GM12801 (cell line): ENCODE measurements around the gene KAT2A.

Source experiments
- TF ChIP-seq, protein P1 (sequence below): IDR thresholded peaks from one replicate; pipeline ENCODE4 v1.5.1; 2011; ENCODE audit warnings: control low read depth; ENCODE audit not compliant: insufficient read length; ENCODE audit errors: extremely low read depth

KAT2A gene

DNA sequence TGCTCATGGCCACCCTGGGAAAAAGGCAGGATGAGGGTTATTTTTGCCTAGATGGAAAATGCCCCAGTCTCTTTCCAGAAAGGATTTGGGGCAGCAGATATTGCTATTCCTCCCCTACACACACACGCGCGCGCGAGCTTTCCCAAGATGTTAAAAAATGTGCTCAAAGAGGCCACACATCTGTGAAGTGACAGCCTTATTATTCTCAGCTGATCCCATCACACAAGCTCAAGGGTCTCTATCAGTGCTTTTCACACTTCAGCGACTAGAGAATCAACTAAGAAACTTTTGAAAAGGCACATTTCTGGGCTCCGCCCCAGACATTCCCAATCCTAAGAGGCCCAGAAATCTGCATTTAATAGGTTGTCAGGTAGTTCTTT is 39.4 kb upstream of the KAT2A start:
- TF ChIP-seq, protein P1, sequence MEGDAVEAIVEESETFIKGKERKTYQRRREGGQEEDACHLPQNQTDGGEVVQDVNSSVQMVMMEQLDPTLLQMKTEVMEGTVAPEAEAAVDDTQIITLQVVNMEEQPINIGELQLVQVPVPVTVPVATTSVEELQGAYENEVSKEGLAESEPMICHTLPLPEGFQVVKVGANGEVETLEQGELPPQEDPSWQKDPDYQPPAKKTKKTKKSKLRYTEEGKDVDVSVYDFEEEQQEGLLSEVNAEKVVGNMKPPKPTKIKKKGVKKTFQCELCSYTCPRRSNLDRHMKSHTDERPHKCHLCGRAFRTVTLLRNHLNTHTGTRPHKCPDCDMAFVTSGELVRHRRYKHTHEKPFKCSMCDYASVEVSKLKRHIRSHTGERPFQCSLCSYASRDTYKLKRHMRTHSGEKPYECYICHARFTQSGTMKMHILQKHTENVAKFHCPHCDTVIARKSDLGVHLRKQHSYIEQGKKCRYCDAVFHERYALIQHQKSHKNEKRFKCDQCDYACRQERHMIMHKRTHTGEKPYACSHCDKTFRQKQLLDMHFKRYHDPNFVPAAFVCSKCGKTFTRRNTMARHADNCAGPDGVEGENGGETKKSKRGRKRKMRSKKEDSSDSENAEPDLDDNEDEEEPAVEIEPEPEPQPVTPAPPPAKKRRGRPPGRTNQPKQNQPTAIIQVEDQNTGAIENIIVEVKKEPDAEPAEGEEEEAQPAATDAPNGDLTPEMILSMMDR: no peak

DNA sequence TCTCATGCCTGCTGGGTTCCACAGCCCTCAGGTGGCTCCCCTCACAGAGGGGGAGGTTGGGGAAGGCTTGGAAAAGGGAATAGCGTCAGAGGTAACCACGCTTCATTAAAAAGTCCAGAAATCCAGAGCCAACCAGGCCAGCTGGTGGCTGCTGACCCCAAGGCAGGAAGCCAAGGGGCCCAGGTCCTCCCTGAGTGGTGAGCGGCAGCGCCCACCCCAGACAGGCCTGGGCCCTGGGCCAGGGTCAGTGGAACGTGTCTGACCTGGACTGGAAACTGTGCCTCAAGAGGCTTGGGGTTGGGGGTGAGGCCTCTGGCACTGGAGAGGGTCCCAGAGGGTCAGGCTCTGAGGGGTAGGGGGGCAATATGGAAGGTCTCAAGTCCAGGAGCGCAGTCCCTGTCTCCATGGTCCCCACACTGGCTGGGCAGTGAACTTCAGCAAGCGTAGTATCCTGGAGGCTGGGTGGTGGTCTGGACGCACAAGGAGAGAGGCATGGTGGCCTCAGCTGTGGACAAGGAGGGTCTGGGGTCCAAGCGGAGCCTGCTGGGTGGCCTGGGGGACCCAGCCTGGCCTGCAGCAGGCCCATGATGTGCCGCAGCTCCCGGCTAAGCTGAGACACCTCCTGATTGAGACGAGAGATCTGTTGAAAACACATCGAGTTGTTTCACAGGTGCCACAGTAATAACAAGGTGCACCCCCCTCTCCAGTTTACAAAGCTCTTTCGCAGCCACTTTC is 38.8 kb upstream of the KAT2A start:
- TF ChIP-seq, protein P1: no peak

DNA sequence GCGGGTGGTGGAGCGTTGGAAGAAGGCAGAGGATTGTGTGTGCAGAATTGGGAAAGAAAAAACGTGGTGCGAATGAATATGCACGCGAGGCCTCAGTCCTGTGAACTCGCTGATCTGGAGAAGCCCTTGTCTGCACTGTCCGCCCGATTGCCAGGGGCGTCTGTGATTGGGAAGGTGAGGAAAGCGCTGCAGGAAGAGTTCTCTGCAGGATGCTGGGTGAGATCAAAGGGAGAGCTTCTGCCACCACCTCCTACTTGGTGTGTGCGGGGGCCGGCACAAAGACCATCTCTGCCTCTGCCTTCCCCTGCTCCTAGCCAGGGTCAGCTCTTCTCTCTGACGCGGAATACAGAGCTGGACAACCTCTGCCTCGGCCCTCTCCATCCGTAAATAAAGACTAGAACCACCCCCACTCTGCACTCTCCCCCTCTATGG is 34.5 kb upstream of the KAT2A start:
- TF ChIP-seq, protein P1: no peak

DNA sequence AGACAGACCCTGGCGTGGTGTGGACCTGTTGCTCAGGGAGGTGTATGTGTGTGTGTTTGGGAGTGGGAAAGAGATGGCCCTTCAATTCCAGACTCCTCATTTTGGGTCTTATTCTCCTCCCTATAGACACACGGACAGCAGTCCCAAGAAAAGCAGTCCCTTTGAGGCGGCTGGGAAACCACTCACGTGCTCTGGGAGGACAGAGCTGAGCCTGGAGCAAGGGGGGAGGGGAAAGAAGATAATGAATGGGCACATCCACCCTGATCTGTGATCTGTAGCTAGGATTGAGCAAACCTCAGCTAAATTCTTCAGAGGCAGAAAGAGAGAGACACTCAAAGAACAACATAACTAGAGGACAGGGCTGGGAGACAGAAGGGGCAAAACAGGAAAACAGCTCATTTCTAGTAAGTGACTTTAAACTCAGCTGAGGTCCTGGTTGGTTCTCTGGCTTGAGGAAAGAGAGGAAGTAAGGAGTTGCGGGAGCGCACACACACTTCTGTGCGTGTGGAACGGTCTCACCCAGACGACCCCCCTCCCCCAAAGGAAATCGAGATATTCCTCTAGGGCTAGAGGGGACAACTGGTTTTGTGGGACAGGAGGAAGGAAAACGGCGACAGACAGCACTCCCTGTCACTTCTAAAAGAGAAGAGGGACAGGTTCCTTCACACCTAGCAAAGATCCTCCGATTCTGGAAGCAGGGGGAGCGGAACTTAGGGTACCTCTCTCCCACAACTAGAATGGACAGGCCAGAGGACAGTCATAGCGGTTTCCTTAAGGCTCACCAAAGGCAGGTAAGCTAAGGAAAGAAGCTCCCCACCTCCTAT is 33.0 kb upstream of the KAT2A start:
- TF ChIP-seq, protein P1: no peak

DNA sequence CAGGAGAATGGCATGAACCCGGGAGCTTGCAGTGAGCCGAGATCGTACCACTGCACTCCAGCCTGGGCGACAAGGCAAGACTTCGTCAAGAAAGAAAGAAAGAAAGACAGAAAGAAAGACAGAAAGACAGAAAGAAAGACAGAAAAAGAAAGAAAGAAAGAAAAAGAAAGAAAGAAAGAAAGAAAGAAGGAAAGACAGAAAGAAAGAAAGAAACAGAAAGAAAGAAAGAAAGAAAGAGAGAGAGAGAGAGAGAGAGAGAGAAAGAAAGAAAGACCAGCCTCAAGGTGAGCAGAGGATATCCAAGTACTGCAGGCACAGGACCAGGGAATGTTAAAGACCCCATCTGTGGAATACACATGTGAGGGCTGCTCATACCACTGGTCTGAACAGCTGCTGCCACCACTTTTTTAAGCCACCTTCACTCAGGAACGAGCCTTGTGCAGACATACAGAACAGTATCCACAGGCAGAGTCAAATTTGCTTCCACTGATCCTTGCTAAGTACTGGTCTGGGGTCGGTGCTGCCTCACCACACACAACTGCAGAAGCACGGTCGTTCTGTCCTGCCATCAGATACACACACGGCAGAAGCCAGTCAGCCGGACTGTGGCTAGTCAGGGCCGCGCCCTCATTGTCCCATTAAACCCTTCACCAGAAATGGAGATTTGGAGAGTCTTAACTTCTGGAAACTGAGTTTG is 25.9 kb upstream of the KAT2A start:
- TF ChIP-seq, protein P1: no peak

DNA sequence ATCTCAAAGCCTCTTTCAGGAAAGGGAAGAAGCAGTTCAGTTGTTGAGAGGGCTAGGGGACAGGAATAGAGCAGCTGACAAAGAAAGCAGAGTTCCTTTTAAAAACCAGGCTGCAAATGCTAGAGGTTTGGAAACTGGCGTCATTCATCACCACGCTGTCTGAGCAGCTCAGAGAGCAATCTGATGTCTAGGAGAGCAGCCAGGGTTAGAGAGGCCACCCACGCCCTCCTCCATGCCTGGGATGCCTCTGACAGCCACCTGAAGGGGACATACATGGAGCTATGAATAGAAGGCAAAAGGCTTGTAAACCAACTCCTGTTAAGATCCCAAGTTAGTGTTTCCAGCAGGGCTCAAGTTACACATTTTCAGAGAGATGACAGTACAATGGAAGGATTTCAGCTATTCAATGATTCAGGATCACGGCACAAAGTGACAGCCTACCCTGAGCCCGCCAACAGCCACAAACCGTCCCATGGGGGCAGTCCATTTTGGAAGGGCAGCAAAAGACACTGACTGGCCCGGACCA is 21.3 kb upstream of the KAT2A start:
- TF ChIP-seq, protein P1: no peak

DNA sequence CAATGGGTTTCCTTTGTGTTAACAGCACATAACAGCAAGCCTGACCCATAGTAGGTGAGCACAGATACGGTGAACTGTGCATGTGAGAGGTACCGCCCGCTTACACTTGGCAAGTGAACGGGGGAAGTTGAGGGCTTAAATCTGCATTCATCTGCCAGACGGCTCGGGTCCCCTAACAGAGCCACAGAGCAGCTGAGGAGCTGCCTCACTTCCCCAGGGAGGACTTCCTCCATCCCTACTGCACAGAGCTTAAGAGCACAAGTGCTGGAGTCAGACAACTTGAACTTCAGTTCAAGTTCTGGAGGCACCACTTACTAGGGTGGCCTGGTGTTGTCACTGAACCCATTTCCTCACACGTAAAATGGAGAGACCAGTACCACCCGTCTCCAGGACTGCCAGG is 20.2 kb upstream of the KAT2A start:
- TF ChIP-seq, protein P1: no peak
